Breast epithelium (tissue), 3 donors: ENCODE results near the gene CFAP65.

Experiments used
- CTCF ChIP-seq, 3 donors: fragments of 450-650 bp; IDR thresholded peaks; one replicate each; pipeline ENCODE4 v1.5.1; 2016 to 2017; ENCODE audit warnings: antibody characterized with exemption in 3 of 3, mild to moderate bottlenecking in 3 of 3, moderate library complexity in 3 of 3
- POLR2A ChIP-seq: fragments of 450-650 bp; IDR thresholded peaks from one replicate; pipeline ENCODE4 v1.6.1; 2016; ENCODE audit warnings: antibody characterized with exemption, mild to moderate bottlenecking, moderate library complexity
- POLR2AphosphoS5 ChIP-seq, 3 donors: sonication (generic); formaldehyde crosslinking; IDR thresholded peaks; one replicate each; pipeline ENCODE4 v1.6.1; 2017; ENCODE audit warnings: antibody characterized with exemption in 3 of 3

- TF ChIP-seq CTCF (IDR thresholded peaks at IDR 0.05) (peak in 2 of 3 donors; percentile 54 to 73), POLR2AphosphoS5 (IDR thresholded peaks at IDR 0.05) (no peak), POLR2A (no peak)
These were observed 16.6 kb upstream of the CFAP65 start for GRCh38 chr2:219057709-219058540.
